ENCODE measurements around the gene KRT9. TPM values are rescaled to one million over a fixed set of nuclear protein-coding genes. Genes with fewer than 3 reads are reported as not detected.
"Not testable (repeated sequence)": the region's sequence is repeated elsewhere in the genome, so short reads cannot be mapped to it uniquely, and the experiment has no call there.

Gene KRT9
- total RNA-seq (2014; rRNA removed; shearing (Covaris generic)): not detected in 2 replicates

- Histone ChIP-seq H3K4me1 (replicated peaks) (no peaks in the 10 kb centered on the region), H3K27ac (no peak within 1 kb of the TSS), H3K27me3 (replicated peaks) (0 out of 2 replicates have a peak, but pooled peaks cover 4% of the 10 kb centered on the region), H3K4me3 (no peak within 1 kb of the TSS), H3K9me3 (replicated peaks) (no peaks in the 10 kb centered on the region; the same call in 1 of the 2 replicates), H3K36me3 (no peaks in the 10 kb centered on the region)
- peak in 1 of 2 experiments; percentile 40 for DNase-seq (ENCODE audit: low read depth in 1 of 2, low spot score in 2 of 2)
Measured at GRCh38 chr17:41571561-41572434, at the start of gene KRT9. Gene KRT9, minus strand, starts transcription at chr17:41572059. Its CDS starts 67 bp downstream, at chr17:41571992.

GRCh38 chr17:41621435-41621817, 49.6 kb upstream of the KRT9 start:
- DNase-seq (ENCODE audit: low read depth in 1 of 2, low spot score in 2 of 2); H3K4me3 ChIP-seq; H3K27ac ChIP-seq; H3K9me3 ChIP-seq (replicated peaks); H3K27me3 ChIP-seq (replicated peaks): not testable (repeated sequence)
- Histone ChIP-seq H3K36me3 (peaks cover 46% of the 10 kb centered on the region), H3K4me1 (replicated peaks) (peaks cover 61% of the 10 kb centered on the region)

GRCh38 chr17:41620583-41621434, 49.0 kb upstream of the KRT9 start:
- Histone ChIP-seq H3K4me1 (replicated peaks) (peaks cover 55% of the 10 kb centered on the region), H3K4me3 (no peak overlapping the region), H3K9me3 (replicated peaks) (no peaks in the 10 kb centered on the region), H3K27me3 (replicated peaks) (no peaks in the 10 kb centered on the region), H3K27ac (no peak overlapping the region), H3K36me3 (peaks cover 46% of the 10 kb centered on the region)
- peak; percentile 35 to 44 for DNase-seq (ENCODE audit: low read depth in 1 of 2, low spot score in 2 of 2)

- Histone ChIP-seq H3K4me1 (replicated peaks) (peaks cover 48% of the 10 kb centered on the region), H3K36me3 (peaks cover 46% of the 10 kb centered on the region)
- not testable (repeated sequence) for H3K4me3 ChIP-seq; H3K9me3 ChIP-seq (replicated peaks); H3K27me3 ChIP-seq (replicated peaks); H3K27ac ChIP-seq
- DNase-seq (ENCODE audit: low read depth in 1 of 2, low spot score in 2 of 2): peak in 1 of 2 experiments; percentile 28
Measured at GRCh38 chr17:41619927-41620582, 48.2 kb upstream of the KRT9 start.

GRCh38 chr17:41619036-41619926, 47.4 kb upstream of the KRT9 start:
- Histone ChIP-seq H3K27ac (no peak overlapping the region), H3K9me3 (replicated peaks) (no peaks in the 10 kb centered on the region), H3K36me3 (peaks cover 46% of the 10 kb centered on the region), H3K4me3 (no peak overlapping the region), H3K4me1 (replicated peaks) (peaks cover 45% of the 10 kb centered on the region), H3K27me3 (replicated peaks) (no peaks in the 10 kb centered on the region)
- DNase-seq (ENCODE audit: low read depth in 1 of 2, low spot score in 2 of 2): peak; percentile 81 to 83

- Histone ChIP-seq H3K4me1 (replicated peaks) (peaks cover 45% of the 10 kb centered on the region), H3K27ac (no peak overlapping the region; the same call in 1 of the 2 replicates), H3K36me3 (peaks cover 43% of the 10 kb centered on the region), H3K4me3 (no peak overlapping the region), H3K27me3 (replicated peaks) (no peaks in the 10 kb centered on the region), H3K9me3 (replicated peaks) (no peaks in the 10 kb centered on the region)
- DNase-seq (ENCODE audit: low read depth in 1 of 2, low spot score in 2 of 2): peak in 1 of 2 experiments; percentile 55
Measured at GRCh38 chr17:41618341-41619035, 46.6 kb upstream of the KRT9 start.

GRCh38 chr17:41617698-41618097, 45.8 kb upstream of the KRT9 start:
- H3K4me1 ChIP-seq (replicated peaks): peaks cover 52% of the 10 kb centered on the region
- H3K27me3 ChIP-seq (replicated peaks): no peaks in the 10 kb centered on the region
- peaks cover 35% of the 10 kb centered on the region for H3K36me3 ChIP-seq
- DNase-seq (ENCODE audit: low read depth in 1 of 2, low spot score in 2 of 2): peak in 1 of 2 experiments; percentile 32
- no peaks in the 10 kb centered on the region for H3K9me3 ChIP-seq (replicated peaks)
- no peak overlapping the region for H3K4me3 ChIP-seq
- H3K27ac ChIP-seq: no peak overlapping the region

- H3K9me3 ChIP-seq (replicated peaks): no peaks in the 10 kb centered on the region
- H3K27ac ChIP-seq: no peak overlapping the region
- peaks cover 31% of the 10 kb centered on the region for H3K36me3 ChIP-seq
- no peak overlapping the region for H3K4me3 ChIP-seq
- no peaks in the 10 kb centered on the region for H3K27me3 ChIP-seq (replicated peaks)
- peaks cover 51% of the 10 kb centered on the region for H3K4me1 ChIP-seq (replicated peaks)
- DNase-seq (ENCODE audit: low read depth in 1 of 2, low spot score in 2 of 2): no peak
Measured at GRCh38 chr17:41617136-41617535, 45.3 kb upstream of the KRT9 start.

GRCh38 chr17:41616486-41616885, 44.6 kb upstream of the KRT9 start:
- Histone ChIP-seq H3K4me1 (replicated peaks) (peaks cover 45% of the 10 kb centered on the region), H3K36me3 (peaks cover 25% of the 10 kb centered on the region)
- not testable (repeated sequence) for H3K9me3 ChIP-seq (replicated peaks); H3K27me3 ChIP-seq (replicated peaks); H3K27ac ChIP-seq; H3K4me3 ChIP-seq; DNase-seq (ENCODE audit: low read depth in 1 of 2, low spot score in 2 of 2)

GRCh38 chr17:41615454-41615853, 43.6 kb upstream of the KRT9 start:
- DNase-seq (ENCODE audit: low read depth in 1 of 2, low spot score in 2 of 2): no peak
- Histone ChIP-seq H3K27me3 (replicated peaks) (no peaks in the 10 kb centered on the region), H3K4me1 (replicated peaks) (peaks cover 34% of the 10 kb centered on the region), H3K9me3 (replicated peaks) (no peaks in the 10 kb centered on the region), H3K27ac (no peak overlapping the region), H3K36me3 (peaks cover 14% of the 10 kb centered on the region), H3K4me3 (no peak overlapping the region)

GRCh38 chr17:41614767-41615166, 42.9 kb upstream of the KRT9 start:
- H3K27me3 ChIP-seq (replicated peaks); H3K9me3 ChIP-seq (replicated peaks); H3K36me3 ChIP-seq; DNase-seq (ENCODE audit: low read depth in 1 of 2, low spot score in 2 of 2); H3K27ac ChIP-seq; H3K4me3 ChIP-seq: not testable (repeated sequence)
- H3K4me1 ChIP-seq (replicated peaks): peaks cover 29% of the 10 kb centered on the region

- Histone ChIP-seq H3K27me3 (replicated peaks) (no peaks in the 10 kb centered on the region), H3K9me3 (replicated peaks) (no peaks in the 10 kb centered on the region), H3K36me3 (peaks cover 2% of the 10 kb centered on the region), H3K4me1 (replicated peaks) (peaks cover 22% of the 10 kb centered on the region), H3K27ac (no peak overlapping the region), H3K4me3 (no peak overlapping the region)
- no peak for DNase-seq (ENCODE audit: low read depth in 1 of 2, low spot score in 2 of 2)
Measured at GRCh38 chr17:41614098-41614497, 42.2 kb upstream of the KRT9 start.

Data from SJSA1 (cell line).